GM10248 (cell line): Measurements from ENCODE around the gene DDX54.
A peak's percentile ranks its signal among the peaks of the same experiment; 100 is the strongest.

Experiments
- CTCF ChIA-PET: fragments of 300-600 bp; sonication (Branson Sonifier 250); formaldehyde crosslinking; extraction: SDS; loops from one replicate; lab custom pipeline; 2021; ENCODE audit warnings: antibody characterized with exemption; lab: Yijun Ruan, JAX
- POLR2A ChIA-PET: fragments of 350-650 bp; sonication (Branson Sonifier 250); formaldehyde crosslinking; extraction: SDS; loops from one replicate; lab custom pipeline; 2020; ENCODE audit warnings: antibody characterized with exemption; lab: Yijun Ruan, JAX
- DNase-seq: peaks from one replicate; pipeline ENCODE4 v3.0.0; 2012; ENCODE audit errors: extremely low spot score
- CTCF ChIP-seq: IDR thresholded peaks from 2 replicates; pipeline ENCODE4 v1.5.1; 2012; ENCODE audit warnings: mild to moderate bottlenecking, low read depth; ENCODE audit errors: extremely low read depth, missing control alignments, control extremely low read depth

The DDX54 gene

GRCh38 chr12:113136128-113136989, 48.9 kb downstream of the DDX54 start:
- ChIA-PET CTCF (interaction anchor here (0.8 to 6.0 kb wide), 6 partner anchors 9 to 88 kb away, joined by 3 to 41 read pairs (median 4); partner anchors contain the start of gene CFAP73), POLR2A (no interaction called here)
- DNase-seq, result no peak
- no peak for TF ChIP-seq CTCF

DNA sequence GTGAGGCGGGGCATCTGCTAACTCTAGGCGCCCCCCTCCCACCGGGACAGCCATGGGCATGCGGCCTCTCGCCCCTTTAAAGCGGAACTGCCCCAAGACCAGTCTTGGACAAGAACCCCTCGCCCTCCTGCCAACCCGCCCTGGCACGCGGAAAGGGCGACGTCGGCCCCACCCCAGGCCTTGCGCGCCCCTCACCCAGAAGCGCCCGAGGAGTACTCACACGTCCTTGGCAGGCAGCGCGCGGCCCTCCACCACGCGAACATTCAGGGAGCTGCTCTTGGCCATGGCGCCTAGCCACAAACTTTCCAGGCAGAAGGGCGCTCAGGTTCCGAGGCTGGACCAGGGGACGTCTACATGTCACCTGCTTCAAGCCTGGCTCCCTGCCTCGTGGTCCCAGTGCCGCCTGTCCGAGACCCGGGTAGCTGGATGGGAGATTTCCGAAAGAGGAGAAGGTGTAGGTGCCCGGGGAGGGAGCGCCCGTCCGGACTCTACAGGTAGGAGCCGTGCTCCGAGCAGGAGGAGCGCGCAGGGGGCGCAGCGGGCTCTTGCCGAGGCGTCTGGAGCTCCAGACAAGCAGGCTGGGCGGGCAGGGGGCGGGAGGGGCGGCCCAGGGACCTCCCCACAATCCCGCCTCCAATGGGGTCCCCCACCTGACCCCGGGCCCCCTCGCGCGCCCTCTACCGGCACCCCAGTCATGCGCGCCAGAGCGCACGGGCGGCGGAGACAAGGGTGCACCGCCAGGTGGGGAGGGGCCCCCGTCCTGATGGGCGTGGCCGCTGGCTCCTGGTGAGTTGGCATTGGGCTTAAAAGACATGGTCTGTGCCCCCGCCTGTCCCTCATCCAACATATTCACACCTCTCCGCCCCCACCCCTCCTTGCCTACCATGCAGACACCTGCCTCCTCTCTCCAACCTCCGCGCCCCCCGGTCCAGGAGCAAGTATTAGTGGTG, 49.8 kb downstream of the DDX54 start, which contains the start of gene RASAL1:
TSS of gene RASAL1 (minus strand) at position 584 of the 950 bp plus-strand sequence. CDS start at position 285, 299 bp downstream.
- peak; percentile 81 for DNase-seq
- TF ChIP-seq CTCF, result peak; percentile 59
- ChIA-PET POLR2A (no interaction called here), CTCF (interaction anchor here (1.0 to 6.0 kb wide), 6 partner anchors 10 to 39 kb away, joined by 3 to 41 read pairs (median 6); partner anchors contain the start of gene CFAP73)

- TF ChIP-seq CTCF, result no peak
- no peak for DNase-seq
- POLR2A ChIA-PET, result no interaction called here
- CTCF ChIA-PET, result interaction anchor here (0.9 to 6.0 kb wide), 12 partner anchors 9 to 104 kb away, joined by 3 to 41 read pairs (median 4); partner anchors contain the start of gene CFAP73
Measured at GRCh38 chr12:113134521-113134951, 50.7 kb downstream of the DDX54 start.

- ChIA-PET POLR2A (no interaction called here), CTCF (interaction anchor here (0.9 to 6.0 kb wide), 10 partner anchors 9 to 104 kb away, joined by 3 to 41 read pairs (median 3); partner anchors contain the start of gene CFAP73)
- no peak for DNase-seq
- no peak for TF ChIP-seq CTCF
Measured at GRCh38 chr12:113134071-113134470, 51.2 kb downstream of the DDX54 start.

GRCh38 chr12:113133666-113134065, 51.6 kb downstream of the DDX54 start:
- ChIA-PET CTCF (interaction anchor here (0.9 to 6.0 kb wide), 11 partner anchors 9 to 103 kb away, joined by 3 to 41 read pairs (median 3); partner anchors contain the start of gene CFAP73), POLR2A (no interaction called here)
- TF ChIP-seq CTCF, result no peak
- no peak for DNase-seq
